Glutamatergic neuron (in vitro differentiated cells): ENCODE data around the gene ABCB10. TPM values are rescaled to one million over a fixed set of nuclear protein-coding genes. Genes with fewer than 3 reads are reported as not detected.
"Not testable (repeated sequence)": the region's sequence is repeated elsewhere in the genome, so short reads cannot be mapped to it uniquely, and the experiment has no call there.

ENCODE experiments used
- DNase-seq: peaks from one replicate; pipeline ENCODE4 v3.0.0; 2022
- H3K27ac Mint-ChIP-seq: one replicate; pipeline ENCODE4 v1.8.0; 2020; ENCODE audit warnings: mild to moderate bottlenecking, mixed read lengths, inconsistent platforms; ENCODE audit not compliant: unreplicated experiment
- H3K27me3 Mint-ChIP-seq: one replicate; pipeline ENCODE4 v1.8.0; 2020; ENCODE audit warnings: mild to moderate bottlenecking, moderate library complexity, mixed read lengths, inconsistent platforms; ENCODE audit not compliant: unreplicated experiment
- H3K36me3 Mint-ChIP-seq: one replicate; pipeline ENCODE4 v1.8.0; 2020; ENCODE audit warnings: mild to moderate bottlenecking, mixed read lengths, inconsistent platforms; ENCODE audit not compliant: unreplicated experiment
- H3K4me1 Mint-ChIP-seq: one replicate; pipeline ENCODE4 v1.8.0; 2020; ENCODE audit warnings: mild to moderate bottlenecking, low read depth, mixed read lengths, inconsistent platforms; ENCODE audit not compliant: unreplicated experiment
- H3K4me3 Mint-ChIP-seq: one replicate; pipeline ENCODE4 v1.8.0; 2020; ENCODE audit warnings: mild to moderate bottlenecking, mixed read lengths, inconsistent platforms; ENCODE audit not compliant: unreplicated experiment
- H3K9me3 Mint-ChIP-seq: one replicate; pipeline ENCODE4 v1.8.0; 2020; ENCODE audit warnings: mild to moderate bottlenecking, moderate library complexity, mixed read lengths, inconsistent platforms; ENCODE audit not compliant: unreplicated experiment
- total RNA-seq: library from RNA; stranded (reverse); fragmentation: NEBNext Ultra II Directional; extraction: Animal tissue kit (Norgen Biotek cat#: 25700); gene quantifications from one replicate; pipeline ENCODE4 v1.2.1, GENCODE V29; 2021; ENCODE audit not compliant: unreplicated experiment
- TF ChIP-seq, protein P1 (sequence below): fragments of 200-600 bp; sonication (generic); IDR thresholded peaks from one replicate; pipeline ENCODE4 v1.5.0; 2021; ENCODE audit not compliant: partially characterized antibody, unreplicated experiment

ABCB10 gene
- total RNA-seq, 1 donor from 2014 or later, result 15.0 TPM

DNA sequence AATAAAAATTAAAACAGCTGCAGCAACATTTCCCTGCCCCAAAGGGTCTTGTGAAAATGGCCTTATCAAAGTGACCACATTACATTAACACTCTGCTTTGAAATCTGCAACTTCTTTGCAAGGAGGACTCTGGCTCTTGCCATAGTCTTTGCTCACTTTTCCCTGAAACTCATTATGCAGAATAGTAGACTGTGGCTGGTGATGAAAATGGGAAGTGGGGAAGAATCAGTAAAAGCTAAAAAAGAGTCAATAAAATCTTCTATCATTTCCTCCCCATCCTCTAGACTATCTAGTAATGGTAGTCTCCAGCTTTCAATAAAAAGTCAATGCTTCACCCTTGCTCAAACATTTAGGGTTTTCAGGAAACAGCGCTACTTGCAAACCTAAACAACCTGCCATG is 31.8 kb downstream of the ABCB10 start:
- TF ChIP-seq, protein P1, sequence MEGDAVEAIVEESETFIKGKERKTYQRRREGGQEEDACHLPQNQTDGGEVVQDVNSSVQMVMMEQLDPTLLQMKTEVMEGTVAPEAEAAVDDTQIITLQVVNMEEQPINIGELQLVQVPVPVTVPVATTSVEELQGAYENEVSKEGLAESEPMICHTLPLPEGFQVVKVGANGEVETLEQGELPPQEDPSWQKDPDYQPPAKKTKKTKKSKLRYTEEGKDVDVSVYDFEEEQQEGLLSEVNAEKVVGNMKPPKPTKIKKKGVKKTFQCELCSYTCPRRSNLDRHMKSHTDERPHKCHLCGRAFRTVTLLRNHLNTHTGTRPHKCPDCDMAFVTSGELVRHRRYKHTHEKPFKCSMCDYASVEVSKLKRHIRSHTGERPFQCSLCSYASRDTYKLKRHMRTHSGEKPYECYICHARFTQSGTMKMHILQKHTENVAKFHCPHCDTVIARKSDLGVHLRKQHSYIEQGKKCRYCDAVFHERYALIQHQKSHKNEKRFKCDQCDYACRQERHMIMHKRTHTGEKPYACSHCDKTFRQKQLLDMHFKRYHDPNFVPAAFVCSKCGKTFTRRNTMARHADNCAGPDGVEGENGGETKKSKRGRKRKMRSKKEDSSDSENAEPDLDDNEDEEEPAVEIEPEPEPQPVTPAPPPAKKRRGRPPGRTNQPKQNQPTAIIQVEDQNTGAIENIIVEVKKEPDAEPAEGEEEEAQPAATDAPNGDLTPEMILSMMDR, result no peak
- no peak for DNase-seq
- peaks cover 2% of the 10 kb centered on the region for H3K27me3 Mint-ChIP-seq
- no peaks in the 10 kb centered on the region for H3K9me3 Mint-ChIP-seq
- H3K36me3 Mint-ChIP-seq, result peaks cover 7% of the 10 kb centered on the region
- no peaks in the 10 kb centered on the region for H3K4me1 Mint-ChIP-seq
- H3K4me3 Mint-ChIP-seq, result no peak overlapping the region
- no peak overlapping the region for H3K27ac Mint-ChIP-seq

DNA sequence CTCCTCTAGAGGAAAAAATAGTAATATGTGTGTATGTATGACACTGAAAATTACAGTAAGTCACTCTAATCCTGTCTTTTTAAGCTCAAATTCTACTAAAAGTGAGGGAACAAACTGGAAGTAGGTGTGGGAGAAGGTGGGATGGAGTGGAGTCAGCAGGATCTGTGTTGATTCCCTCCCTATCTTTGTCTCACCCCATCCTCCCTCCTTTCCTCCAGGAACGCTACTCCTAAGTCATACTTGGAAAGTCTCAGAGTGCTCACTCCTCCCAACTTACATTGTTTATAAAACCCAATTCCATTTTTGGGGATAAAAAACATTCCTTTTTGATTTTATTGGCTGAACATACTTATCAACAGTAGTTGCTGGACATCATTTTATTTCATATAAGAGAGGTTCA is 35.5 kb downstream of the ABCB10 start:
- Mint-ChIP-seq H3K27me3 (no peaks in the 10 kb centered on the region), H3K36me3 (peaks cover 7% of the 10 kb centered on the region), H3K9me3 (no peaks in the 10 kb centered on the region), H3K4me1 (no peaks in the 10 kb centered on the region), H3K27ac (no peak overlapping the region), H3K4me3 (no peak overlapping the region)
- TF ChIP-seq, protein P1, result no peak
- no peak for DNase-seq

DNA sequence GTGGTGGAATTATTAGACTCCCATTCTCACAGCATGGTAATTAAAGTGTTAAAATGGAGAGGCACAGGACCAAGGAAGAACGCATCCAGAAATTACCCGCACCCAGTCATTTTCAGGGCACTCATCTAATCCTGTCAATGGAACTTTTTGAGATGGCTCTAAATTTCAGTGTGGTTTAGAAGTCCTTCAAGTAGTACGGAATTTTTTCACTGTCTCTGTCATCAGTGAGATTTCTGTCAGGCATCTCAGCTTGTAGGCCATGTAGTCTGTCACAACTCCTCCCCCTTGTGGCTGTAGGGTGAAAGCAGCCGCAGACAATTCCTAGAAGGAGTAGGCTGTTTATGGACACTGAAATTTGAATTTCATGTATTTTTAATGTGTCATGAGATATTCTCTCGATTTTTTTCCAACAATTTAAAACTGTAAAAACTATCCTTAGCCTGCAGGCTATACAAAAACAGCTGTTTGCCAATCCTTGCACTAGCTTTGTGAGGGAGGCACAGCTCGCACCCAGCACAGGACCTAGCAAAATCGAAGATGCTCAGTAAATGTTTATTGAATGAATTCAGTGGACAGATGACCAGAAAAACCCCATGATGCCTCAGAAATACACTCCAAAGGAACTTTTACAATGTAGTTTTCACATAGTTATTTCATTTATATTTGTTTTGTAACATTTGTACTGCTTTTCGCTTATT is 43.8 kb downstream of the ABCB10 start:
- Mint-ChIP-seq H3K9me3 (no peaks in the 10 kb centered on the region), H3K36me3 (no peaks in the 10 kb centered on the region), H3K4me1 (no peaks in the 10 kb centered on the region), H3K27me3 (peaks cover 1% of the 10 kb centered on the region), H3K27ac (no peak overlapping the region), H3K4me3 (no peak overlapping the region)
- TF ChIP-seq, protein P1, result peak; percentile 67
- peak; percentile 69 for DNase-seq

DNA sequence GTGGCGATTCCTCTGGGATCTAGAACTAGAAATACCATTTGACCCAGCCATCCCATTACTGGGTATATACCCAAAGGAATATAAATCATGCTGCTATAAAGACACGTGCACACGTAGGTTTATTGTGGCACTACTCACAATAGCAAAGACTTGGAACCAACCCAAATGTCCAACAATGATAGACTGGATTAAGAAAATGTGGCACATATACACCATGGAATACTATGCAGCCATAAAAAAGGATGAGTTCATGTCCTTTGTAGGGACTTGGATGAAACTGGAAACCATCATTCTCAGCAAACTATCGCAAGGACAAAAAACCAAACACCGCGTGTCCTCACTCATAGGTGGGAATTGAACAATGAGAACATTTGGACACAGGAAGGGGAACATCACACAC is 46.9 kb downstream of the ABCB10 start:
- H3K9me3 Mint-ChIP-seq, H3K4me3 Mint-ChIP-seq, H3K27me3 Mint-ChIP-seq, H3K27ac Mint-ChIP-seq, DNase-seq, H3K36me3 Mint-ChIP-seq: not testable (repeated sequence)
- peaks cover 10% of the 10 kb centered on the region for H3K4me1 Mint-ChIP-seq

DNA sequence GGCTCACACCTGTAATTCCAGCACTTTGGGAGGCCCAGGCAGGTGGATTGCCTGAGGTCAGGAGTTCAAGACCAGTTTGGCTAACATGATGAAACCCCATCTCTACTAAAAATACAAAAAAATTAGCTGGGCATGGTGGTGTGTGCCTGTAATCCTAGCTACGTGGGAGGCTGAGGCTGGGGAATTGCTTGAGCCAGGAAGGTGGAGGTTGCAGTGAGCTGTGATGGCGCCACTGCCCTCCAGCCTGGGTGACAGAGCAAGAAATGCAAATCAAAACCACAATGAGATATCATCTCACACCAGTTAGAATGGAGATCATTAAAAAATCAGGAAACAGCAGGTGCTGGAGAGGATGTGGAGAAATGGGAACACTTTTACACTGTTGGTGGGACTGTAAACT is 47.3 kb downstream of the ABCB10 start:
- not testable (repeated sequence) for H3K36me3 Mint-ChIP-seq, H3K27ac Mint-ChIP-seq, DNase-seq, H3K27me3 Mint-ChIP-seq, H3K9me3 Mint-ChIP-seq, H3K4me3 Mint-ChIP-seq
- peaks cover 10% of the 10 kb centered on the region for H3K4me1 Mint-ChIP-seq

DNA sequence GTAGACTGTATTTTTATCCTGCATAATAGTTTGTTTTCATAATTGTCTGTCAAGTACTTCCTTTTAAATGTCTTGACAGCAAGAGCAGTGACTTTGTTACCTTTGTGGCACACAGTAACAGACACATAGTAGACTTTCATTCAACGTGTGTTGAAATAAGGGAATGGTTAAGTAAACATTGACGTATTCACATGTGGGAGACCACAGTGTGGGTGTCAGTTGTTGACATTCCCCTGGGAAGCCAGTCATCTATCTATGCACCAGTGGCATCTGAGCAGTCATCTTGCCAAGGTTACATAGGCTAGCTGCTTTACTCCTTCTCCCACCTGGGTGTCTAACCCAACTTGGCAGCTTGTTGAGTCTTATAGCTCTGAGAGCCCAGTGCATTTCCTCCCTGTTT is 48.9 kb downstream of the ABCB10 start:
- Mint-ChIP-seq H3K9me3 (peaks cover 9% of the 10 kb centered on the region), H3K4me1 (peaks cover 10% of the 10 kb centered on the region), H3K36me3 (no peaks in the 10 kb centered on the region), H3K27me3 (peaks cover 6% of the 10 kb centered on the region), H3K4me3 (peak overlapping the region; percentile 94), H3K27ac (peak overlapping the region; percentile 95)
- TF ChIP-seq, protein P1, result no peak
- DNase-seq, result no peak
